ENCODE measurements around the gene EPHA5. TPM values are rescaled to one million over a fixed set of nuclear protein-coding genes. Genes with fewer than 3 reads are reported as not detected.

The EPHA5 gene
- total RNA-seq, 5 donors from 2014 or later (not counting 1 experiment from before 2014, with no cell fraction given): not detected

DNA sequence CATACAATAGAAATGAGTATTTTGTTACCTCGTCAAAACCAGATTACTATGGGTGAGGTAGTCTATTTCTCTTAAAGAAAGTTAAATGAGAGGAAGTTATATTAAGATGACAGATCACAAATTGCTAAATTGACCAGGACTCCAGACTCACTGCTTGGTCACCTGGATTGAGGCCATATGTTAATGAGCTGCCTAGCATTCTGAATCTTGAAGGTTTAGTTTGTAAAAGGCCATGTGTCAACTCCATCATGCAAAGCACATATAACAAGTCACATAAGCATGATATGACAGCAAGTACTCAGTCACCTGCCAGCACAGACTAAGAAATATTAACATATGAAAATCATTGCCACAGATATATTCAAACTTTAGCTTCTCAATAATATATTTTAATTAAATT, 72.6 kb downstream of the EPHA5 start:
- no peaks in the 10 kb centered on the region for H3K27me3 Mint-ChIP-seq
- ATAC-seq (replicated peaks in 1 of 4) (no peak), DNase-seq (no peak)
- no peaks in the 10 kb centered on the region for H3K36me3 ChIP-seq (ENCODE audit: control insufficient read depth in 2 of 2, extremely low read depth in 1 of 2, insufficient read depth in 1 of 2, low read length in 1 of 2)
- no CpG with 5 or more reads among the region's 1 CpG for WGBS (ENCODE audit: insufficient coverage)
- H3K4me1 Mint-ChIP-seq: no peaks in the 10 kb centered on the region
- H3K27ac ChIP-seq (ENCODE audit: low read length): no peak overlapping the region
- ChIA-PET POLR2A (no interaction called here), CTCF (no interaction called here)
- H3K4me3 ChIP-seq (ENCODE audit: control insufficient read depth in 1 of 2, extremely low read depth in 1 of 2, low read length in 1 of 2): no peak overlapping the region
- H3K4me1 ChIP-seq (ENCODE audit: control insufficient read depth in 1 of 2, extremely low read depth in 1 of 2, insufficient read depth in 2 of 2, low read length in 2 of 2): no peaks in the 10 kb centered on the region
- no peaks in the 10 kb centered on the region for H3K27me3 ChIP-seq (replicated peaks in 1 of 2; ENCODE audit: control insufficient read depth in 2 of 2, extremely low read depth in 1 of 2, insufficient read depth in 2 of 2, low read length in 1 of 2)
- H3K27ac Mint-ChIP-seq: no peak overlapping the region
- H3K4me3 Mint-ChIP-seq: no peak overlapping the region
- peaks cover 3 to 13% (median 5%) of the 10 kb centered on the region in 3 donors for H3K9me3 Mint-ChIP-seq
- no peaks in the 10 kb centered on the region for H3K9me3 ChIP-seq
- H3K36me3 Mint-ChIP-seq: no peaks in the 10 kb centered on the region

DNA sequence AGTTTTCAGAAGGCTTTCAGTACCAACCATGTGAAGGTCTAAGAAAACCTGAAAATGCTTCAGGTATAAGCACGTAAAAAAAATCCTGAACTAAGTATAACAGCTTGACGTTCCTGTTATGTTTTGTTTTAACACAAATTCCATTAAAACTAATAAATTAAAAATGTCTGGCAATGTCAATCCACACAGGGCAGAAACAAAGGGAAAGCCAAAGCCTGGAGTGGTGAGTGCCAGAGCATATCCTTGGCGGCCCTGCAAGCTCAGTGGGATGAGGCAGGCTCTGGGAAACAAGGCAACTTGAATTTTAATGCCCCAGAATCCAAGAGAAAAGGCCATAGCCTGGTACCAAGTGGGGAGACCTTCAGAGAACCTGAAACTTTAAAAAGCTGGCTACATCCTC, 78.2 kb downstream of the EPHA5 start:
- Histone ChIP-seq H3K4me1 (ENCODE audit: control insufficient read depth in 1 of 2, extremely low read depth in 1 of 2, insufficient read depth in 2 of 2, low read length in 2 of 2) (no peaks in the 10 kb centered on the region), H3K4me3 (ENCODE audit: control insufficient read depth in 1 of 2, extremely low read depth in 1 of 2, low read length in 1 of 2) (no peak overlapping the region), H3K27ac (ENCODE audit: low read length) (no peak overlapping the region), H3K27me3 (replicated peaks in 1 of 2; ENCODE audit: control insufficient read depth in 2 of 2, extremely low read depth in 1 of 2, insufficient read depth in 2 of 2, low read length in 1 of 2) (no peaks in the 10 kb centered on the region), H3K9me3 (no peaks in the 10 kb centered on the region), H3K36me3 (ENCODE audit: control insufficient read depth in 2 of 2, extremely low read depth in 1 of 2, insufficient read depth in 1 of 2, low read length in 1 of 2) (no peaks in the 10 kb centered on the region)
- ATAC-seq (replicated peaks in 1 of 4) (no peak), DNase-seq (no peak)
- no peak overlapping the region for H3K4me3 Mint-ChIP-seq
- ChIA-PET CTCF (no interaction called here), POLR2A (no interaction called here)
- peaks cover 0 to 8% (median 7%) of the 10 kb centered on the region in 3 donors for H3K9me3 Mint-ChIP-seq
- H3K36me3 Mint-ChIP-seq: no peaks in the 10 kb centered on the region
- H3K4me1 Mint-ChIP-seq: no peaks in the 10 kb centered on the region
- no peaks in the 10 kb centered on the region for H3K27me3 Mint-ChIP-seq
- no peak overlapping the region for H3K27ac Mint-ChIP-seq
- WGBS (ENCODE audit: insufficient coverage): 38% methylated on average over 2 of the region's 3 CpGs

DNA sequence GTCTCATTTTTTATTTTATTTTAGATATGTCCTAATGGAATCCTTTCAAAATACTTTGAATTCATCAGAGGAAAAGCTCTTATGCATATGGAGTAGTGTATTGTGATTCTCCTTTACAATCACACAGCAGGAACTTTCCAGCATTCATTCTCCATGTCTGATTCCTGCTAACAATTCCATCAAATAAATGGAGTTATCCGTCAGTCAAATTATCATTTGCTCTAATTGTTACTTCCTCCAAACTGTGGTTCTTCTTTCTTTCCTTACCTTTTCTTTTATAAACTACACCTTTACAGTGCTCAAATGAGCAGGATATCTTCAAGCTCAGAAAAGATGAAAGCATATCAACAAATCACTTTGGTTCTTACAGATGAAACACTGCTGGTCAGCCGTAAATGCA, 80.4 kb downstream of the EPHA5 start:
- no peaks in the 10 kb centered on the region for H3K4me1 Mint-ChIP-seq
- ATAC-seq (replicated peaks in 1 of 4) (no peak), DNase-seq (no peak)
- 100% methylated on average over 1 of the region's 2 CpGs for WGBS (ENCODE audit: insufficient coverage)
- Histone ChIP-seq H3K36me3 (ENCODE audit: control insufficient read depth in 2 of 2, extremely low read depth in 1 of 2, insufficient read depth in 1 of 2, low read length in 1 of 2) (no peaks in the 10 kb centered on the region), H3K4me1 (ENCODE audit: control insufficient read depth in 1 of 2, extremely low read depth in 1 of 2, insufficient read depth in 2 of 2, low read length in 2 of 2) (no peaks in the 10 kb centered on the region), H3K4me3 (ENCODE audit: control insufficient read depth in 1 of 2, extremely low read depth in 1 of 2, low read length in 1 of 2) (no peak overlapping the region), H3K27me3 (replicated peaks in 1 of 2; ENCODE audit: control insufficient read depth in 2 of 2, extremely low read depth in 1 of 2, insufficient read depth in 2 of 2, low read length in 1 of 2) (no peaks in the 10 kb centered on the region), H3K27ac (ENCODE audit: low read length) (no peak overlapping the region), H3K9me3 (no peaks in the 10 kb centered on the region)
- peaks cover 0 to 7% (median 5%) of the 10 kb centered on the region in 3 donors for H3K9me3 Mint-ChIP-seq
- POLR2A ChIA-PET: no interaction called here
- H3K27me3 Mint-ChIP-seq: no peaks in the 10 kb centered on the region
- no peak overlapping the region for H3K27ac Mint-ChIP-seq
- no peaks in the 10 kb centered on the region for H3K36me3 Mint-ChIP-seq
- no peak overlapping the region for H3K4me3 Mint-ChIP-seq
- CTCF ChIA-PET: no interaction called here

DNA sequence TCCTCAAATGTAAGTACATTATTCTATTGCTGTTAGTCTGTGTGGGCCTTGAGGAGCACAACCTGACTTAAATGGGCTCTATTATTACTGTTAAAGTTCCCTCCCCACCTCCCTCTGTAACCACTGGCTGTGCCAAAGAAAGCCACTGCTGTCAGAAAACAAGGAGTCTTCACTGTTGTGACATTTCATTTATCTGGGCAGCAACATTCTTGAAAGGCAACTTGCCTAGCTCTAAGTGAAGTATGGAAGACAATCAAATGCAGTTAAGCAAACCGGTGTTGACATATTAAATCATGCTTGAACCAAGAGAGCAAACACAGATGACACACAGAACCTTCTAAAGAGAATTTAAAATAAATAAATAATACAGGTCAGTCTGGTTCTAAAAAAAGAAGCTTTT, 81.0 kb downstream of the EPHA5 start:
- Histone ChIP-seq H3K27ac (ENCODE audit: low read length) (no peak overlapping the region), H3K36me3 (ENCODE audit: control insufficient read depth in 2 of 2, extremely low read depth in 1 of 2, insufficient read depth in 1 of 2, low read length in 1 of 2) (no peaks in the 10 kb centered on the region), H3K4me3 (ENCODE audit: control insufficient read depth in 1 of 2, extremely low read depth in 1 of 2, low read length in 1 of 2) (no peak overlapping the region), H3K9me3 (no peaks in the 10 kb centered on the region), H3K4me1 (ENCODE audit: control insufficient read depth in 1 of 2, extremely low read depth in 1 of 2, insufficient read depth in 2 of 2, low read length in 2 of 2) (no peaks in the 10 kb centered on the region), H3K27me3 (replicated peaks in 1 of 2; ENCODE audit: control insufficient read depth in 2 of 2, extremely low read depth in 1 of 2, insufficient read depth in 2 of 2, low read length in 1 of 2) (no peaks in the 10 kb centered on the region)
- H3K27me3 Mint-ChIP-seq: no peaks in the 10 kb centered on the region
- POLR2A ChIA-PET: no interaction called here
- CTCF ChIA-PET: no interaction called here
- H3K4me3 Mint-ChIP-seq: no peak overlapping the region
- DNase-seq: no peak
- no peak for ATAC-seq (replicated peaks in 1 of 4)
- no peak overlapping the region for H3K27ac Mint-ChIP-seq
- H3K9me3 Mint-ChIP-seq: peaks cover 0 to 7% (median 5%) of the 10 kb centered on the region in 3 donors
- no CpG with 5 or more reads among the region's 1 CpG for WGBS (ENCODE audit: insufficient coverage)
- H3K4me1 Mint-ChIP-seq: no peaks in the 10 kb centered on the region
- no peaks in the 10 kb centered on the region for H3K36me3 Mint-ChIP-seq

DNA sequence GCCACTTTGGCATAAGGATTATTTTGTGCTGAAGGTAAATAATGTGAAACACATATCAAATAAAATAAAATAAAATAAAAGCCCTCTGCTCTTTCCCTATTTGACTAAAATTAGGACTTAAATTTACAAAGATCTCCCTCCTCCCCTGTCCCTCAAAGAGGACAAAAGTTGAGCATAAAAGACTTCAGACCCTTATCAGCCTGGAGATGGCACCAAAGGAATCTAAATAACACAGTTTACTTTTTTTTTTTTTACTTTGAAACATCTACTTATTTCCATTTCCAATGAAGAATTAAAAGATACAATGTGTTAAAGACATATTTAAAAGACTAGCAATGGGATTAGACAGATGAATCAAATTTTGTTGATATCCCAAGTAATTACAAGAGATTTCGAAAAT, 89.7 kb downstream of the EPHA5 start:
- H3K4me3 Mint-ChIP-seq: no peak overlapping the region
- DNase-seq (no peak), ATAC-seq (replicated peaks in 1 of 4) (no peak)
- ChIA-PET CTCF (no interaction called here), POLR2A (no interaction called here)
- H3K9me3 Mint-ChIP-seq: peaks cover 0 to 10% (median 0%) of the 10 kb centered on the region in 3 donors
- H3K27me3 ChIP-seq (replicated peaks in 1 of 2; ENCODE audit: control insufficient read depth in 2 of 2, extremely low read depth in 1 of 2, insufficient read depth in 2 of 2, low read length in 1 of 2): no peaks in the 10 kb centered on the region
- H3K36me3 ChIP-seq (ENCODE audit: control insufficient read depth in 2 of 2, extremely low read depth in 1 of 2, insufficient read depth in 1 of 2, low read length in 1 of 2): no peaks in the 10 kb centered on the region
- H3K4me1 Mint-ChIP-seq: no peaks in the 10 kb centered on the region
- no peaks in the 10 kb centered on the region for H3K36me3 Mint-ChIP-seq
- no peak overlapping the region for H3K27ac ChIP-seq (ENCODE audit: low read length)
- H3K4me3 ChIP-seq (ENCODE audit: control insufficient read depth in 1 of 2, extremely low read depth in 1 of 2, low read length in 1 of 2): no peak overlapping the region
- H3K9me3 ChIP-seq: no peaks in the 10 kb centered on the region
- no peak overlapping the region for H3K27ac Mint-ChIP-seq
- H3K27me3 Mint-ChIP-seq: no peaks in the 10 kb centered on the region
- no CpG with 5 or more reads among the region's 1 CpG for WGBS (ENCODE audit: insufficient coverage)
- H3K4me1 ChIP-seq (ENCODE audit: control insufficient read depth in 1 of 2, extremely low read depth in 1 of 2, insufficient read depth in 2 of 2, low read length in 2 of 2): no peaks in the 10 kb centered on the region

DNA sequence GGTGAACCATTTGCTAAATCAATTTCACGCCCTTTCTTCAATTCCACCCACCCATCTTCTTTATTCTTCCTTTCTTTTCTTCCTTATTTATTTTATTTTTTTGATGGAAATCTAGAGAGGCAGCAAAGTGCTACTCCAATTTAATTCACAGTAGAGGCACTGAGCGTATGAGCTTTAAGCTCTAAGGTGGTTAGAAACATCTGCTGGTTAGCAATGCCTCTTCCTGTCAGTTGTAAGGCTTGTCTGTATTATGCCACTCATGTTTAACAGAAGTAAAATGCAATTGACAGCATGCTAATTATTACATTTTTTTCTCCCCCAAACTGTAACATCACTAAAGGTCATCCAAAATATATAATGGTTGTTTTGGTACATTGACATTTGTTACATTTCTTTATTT, 103.8 kb downstream of the EPHA5 start:
- H3K27ac Mint-ChIP-seq: no peak overlapping the region
- Histone ChIP-seq H3K4me1 (ENCODE audit: control insufficient read depth in 1 of 2, extremely low read depth in 1 of 2, insufficient read depth in 2 of 2, low read length in 2 of 2) (no peaks in the 10 kb centered on the region), H3K36me3 (ENCODE audit: control insufficient read depth in 2 of 2, extremely low read depth in 1 of 2, insufficient read depth in 1 of 2, low read length in 1 of 2) (no peaks in the 10 kb centered on the region), H3K27ac (ENCODE audit: low read length) (no peak overlapping the region), H3K4me3 (ENCODE audit: control insufficient read depth in 1 of 2, extremely low read depth in 1 of 2, low read length in 1 of 2) (no peak overlapping the region), H3K27me3 (replicated peaks in 1 of 2; ENCODE audit: control insufficient read depth in 2 of 2, extremely low read depth in 1 of 2, insufficient read depth in 2 of 2, low read length in 1 of 2) (no peaks in the 10 kb centered on the region), H3K9me3 (no peaks in the 10 kb centered on the region)
- no peak for DNase-seq
- no peak for ATAC-seq (replicated peaks in 1 of 4)
- ChIA-PET CTCF (no interaction called here), POLR2A (no interaction called here)
- no peaks in the 10 kb centered on the region for H3K36me3 Mint-ChIP-seq
- H3K9me3 Mint-ChIP-seq: peaks cover 0 to 11% (median 3%) of the 10 kb centered on the region in 3 donors
- H3K27me3 Mint-ChIP-seq: no peaks in the 10 kb centered on the region
- H3K4me1 Mint-ChIP-seq: no peaks in the 10 kb centered on the region
- no peak overlapping the region for H3K4me3 Mint-ChIP-seq
- WGBS (ENCODE audit: insufficient coverage): no CpG with 5 or more reads among the region's 2 CpGs

DNA sequence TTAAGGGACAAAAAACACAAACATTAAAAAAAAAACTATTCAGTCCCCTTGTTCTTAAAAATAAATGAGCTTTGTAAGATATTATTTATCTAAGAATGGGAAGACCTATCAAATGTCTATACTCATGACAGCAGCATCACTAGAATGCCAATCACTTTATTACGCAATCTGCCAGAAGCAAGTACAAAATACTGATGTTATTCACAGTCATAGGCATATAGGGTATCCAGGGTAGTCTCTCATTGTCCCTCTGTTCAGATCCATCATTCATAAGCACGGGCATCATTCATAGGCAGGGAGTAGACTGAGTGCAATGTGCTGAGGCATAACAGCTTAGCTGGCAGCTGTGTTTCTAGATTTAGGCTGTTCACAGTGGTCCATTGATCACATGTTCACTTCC, 109.1 kb downstream of the EPHA5 start:
- Histone ChIP-seq H3K4me3 (ENCODE audit: control insufficient read depth in 1 of 2, extremely low read depth in 1 of 2, low read length in 1 of 2) (no peak overlapping the region), H3K36me3 (ENCODE audit: control insufficient read depth in 2 of 2, extremely low read depth in 1 of 2, insufficient read depth in 1 of 2, low read length in 1 of 2) (no peaks in the 10 kb centered on the region), H3K27ac (ENCODE audit: low read length) (no peak overlapping the region), H3K27me3 (replicated peaks in 1 of 2; ENCODE audit: control insufficient read depth in 2 of 2, extremely low read depth in 1 of 2, insufficient read depth in 2 of 2, low read length in 1 of 2) (no peaks in the 10 kb centered on the region), H3K4me1 (ENCODE audit: control insufficient read depth in 1 of 2, extremely low read depth in 1 of 2, insufficient read depth in 2 of 2, low read length in 2 of 2) (no peaks in the 10 kb centered on the region), H3K9me3 (no peaks in the 10 kb centered on the region)
- Mint-ChIP-seq H3K36me3 (no peaks in the 10 kb centered on the region), H3K27ac (no peak overlapping the region), H3K27me3 (no peaks in the 10 kb centered on the region), H3K4me1 (no peaks in the 10 kb centered on the region), H3K9me3 (peaks cover 0 to 15% (median 4%) of the 10 kb centered on the region in 3 donors), H3K4me3 (no peak overlapping the region)
- no CpG with 5 or more reads among the region's 2 CpGs for WGBS (ENCODE audit: insufficient coverage)
- no peak for DNase-seq
- ATAC-seq (replicated peaks in 1 of 4): no peak
- CTCF ChIA-PET: no interaction called here
- POLR2A ChIA-PET: no interaction called here

All from T-cell (primary cell).